ENCODE results near the gene OR52L1. TPM values are rescaled to one million over a fixed set of nuclear protein-coding genes. Genes with fewer than 3 reads are reported as not detected.

OR52L1 gene
- total RNA-seq, 2 donors from 2014 or later: not detected

Other genes with a start within 250 kb of the OR52L1 start
- 1 to 10 TPM; 1.3 to 1.4 TPM for gene OR52N4, start 232.7 kb downstream of the OR52L1 start, total RNA-seq
- gene OR52N5, start 203.6 kb downstream of the OR52L1 start, total RNA-seq: not detected
- not detected for gene OR52N1, start 195.7 kb downstream of the OR52L1 start, total RNA-seq
- not detected for gene OR52N2, start 178.1 kb downstream of the OR52L1 start, total RNA-seq
- gene OR52E6, start 145.1 kb downstream of the OR52L1 start, total RNA-seq: not detected
- not detected for gene OR52E8, start 129.3 kb downstream of the OR52L1 start, total RNA-seq
- not detected for gene OR52E4, start 106.4 kb downstream of the OR52L1 start, total RNA-seq
- not detected for gene OR52E5, start 93.8 kb downstream of the OR52L1 start, total RNA-seq
- gene OR56A3, start 44.7 kb downstream of the OR52L1 start, total RNA-seq: not detected
- not detected for gene OR56A5, start 18.5 kb downstream of the OR52L1 start, total RNA-seq
- under 1 TPM in 1 of 2 donors, not detected in 1; 0.10 TPM for gene OR56A4, start 20.0 kb upstream of the OR52L1 start, total RNA-seq
- gene OR56A1, start 43.8 kb upstream of the OR52L1 start, total RNA-seq: not detected
- not detected for gene OR56B4, start 120.7 kb upstream of the OR52L1 start, total RNA-seq
- not detected for gene OR52B2, start 183.3 kb upstream of the OR52L1 start, total RNA-seq
- gene OR52W1, start 212.2 kb upstream of the OR52L1 start, total RNA-seq: not detected
- gene C11orf42, start 218.6 kb upstream of the OR52L1 start, total RNA-seq: not detected
- gene FHIP1B, start 247.7 kb upstream of the OR52L1 start, total RNA-seq: 10 to 100 TPM; 27.6 to 33.8 TPM

Measured in T-helper 17 cell (primary cell).